HG03066 (cell line): ENCODE data around the gene ZNF628.

Experiments used
- ATAC-seq: cut with Tn5 transposase; IDR thresholded peaks from one replicate; pipeline ENCODE4 v1.9.1; 2021; ENCODE audit warnings: low read depth; ENCODE audit not compliant: unreplicated experiment

Gene ZNF628

GRCh38 chr19:55449469-55449868 is 26.9 kb upstream of the ZNF628 start:
- no peak for ATAC-seq

- no peak for ATAC-seq
Measured at GRCh38 chr19:55451163-55451964, 25.1 kb upstream of the ZNF628 start.

DNA sequence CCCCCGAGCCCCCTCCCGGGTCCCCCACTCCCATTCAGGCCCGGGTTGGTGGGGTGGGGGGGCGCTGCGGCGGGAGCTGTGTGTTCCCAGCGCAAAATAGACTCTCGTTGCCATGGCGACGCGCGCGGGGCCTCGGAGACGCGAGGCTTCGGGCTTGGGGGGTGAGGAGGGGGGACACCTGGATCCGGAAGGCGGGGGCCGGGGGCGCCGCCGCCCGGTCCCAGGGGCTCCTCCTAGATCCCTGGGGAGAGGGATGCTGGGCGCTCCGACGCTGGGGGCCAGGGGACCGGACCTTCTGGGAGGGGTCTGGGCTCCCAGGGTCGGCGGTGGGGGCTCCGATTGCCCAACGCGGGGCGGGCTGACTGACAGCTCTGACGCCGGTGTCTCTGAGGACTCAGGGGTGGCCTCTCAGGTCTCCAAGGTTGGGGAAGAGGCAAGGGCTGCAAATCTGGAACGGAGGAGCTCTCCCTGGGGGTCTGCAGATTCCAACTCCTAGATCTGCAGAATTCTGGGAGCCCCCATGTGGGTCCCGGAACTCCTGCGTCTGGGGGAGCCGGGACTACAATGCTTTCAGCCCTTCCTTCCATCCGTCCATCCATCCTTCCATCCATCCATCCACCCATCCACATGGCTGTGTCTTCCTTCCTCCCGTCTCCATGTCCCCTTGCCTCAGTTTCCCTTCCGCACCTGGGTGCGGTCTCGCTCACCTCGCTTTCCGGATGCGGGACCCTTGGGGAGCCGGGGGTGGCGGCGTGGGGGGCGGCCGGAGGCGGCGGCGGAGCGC is 24.3 kb upstream of the ZNF628 start:
- no peak for ATAC-seq

DNA sequence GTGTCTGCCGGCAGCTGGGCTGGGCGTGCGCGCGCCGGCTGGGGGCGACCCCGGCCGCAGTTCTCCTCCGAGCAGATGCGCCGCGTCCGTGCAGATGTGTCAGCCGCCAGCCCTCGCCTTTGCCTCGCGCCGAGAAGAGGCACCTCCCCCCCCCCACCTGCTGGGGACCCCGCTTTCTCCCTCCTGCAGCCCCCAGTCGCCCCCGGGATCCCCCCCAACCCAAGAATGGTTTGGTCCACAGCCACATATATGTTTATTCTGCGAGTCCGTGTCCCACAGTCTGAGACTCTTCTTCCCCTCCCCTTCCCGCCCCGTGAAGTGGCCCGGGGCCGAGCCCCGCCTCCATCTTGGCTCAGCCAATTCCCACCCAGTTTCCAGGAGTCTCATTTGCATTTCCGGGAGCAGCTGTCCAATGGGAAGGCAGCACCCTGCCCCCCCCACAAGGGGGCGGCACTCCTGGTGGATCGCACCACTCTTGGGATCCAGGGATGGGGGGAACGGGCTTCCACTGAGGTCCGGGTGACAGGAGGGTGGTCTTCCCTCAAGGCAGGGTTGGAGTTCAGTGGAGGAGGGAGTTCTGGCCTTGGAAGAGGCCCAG is 23.6 kb upstream of the ZNF628 start:
- no peak for ATAC-seq

DNA sequence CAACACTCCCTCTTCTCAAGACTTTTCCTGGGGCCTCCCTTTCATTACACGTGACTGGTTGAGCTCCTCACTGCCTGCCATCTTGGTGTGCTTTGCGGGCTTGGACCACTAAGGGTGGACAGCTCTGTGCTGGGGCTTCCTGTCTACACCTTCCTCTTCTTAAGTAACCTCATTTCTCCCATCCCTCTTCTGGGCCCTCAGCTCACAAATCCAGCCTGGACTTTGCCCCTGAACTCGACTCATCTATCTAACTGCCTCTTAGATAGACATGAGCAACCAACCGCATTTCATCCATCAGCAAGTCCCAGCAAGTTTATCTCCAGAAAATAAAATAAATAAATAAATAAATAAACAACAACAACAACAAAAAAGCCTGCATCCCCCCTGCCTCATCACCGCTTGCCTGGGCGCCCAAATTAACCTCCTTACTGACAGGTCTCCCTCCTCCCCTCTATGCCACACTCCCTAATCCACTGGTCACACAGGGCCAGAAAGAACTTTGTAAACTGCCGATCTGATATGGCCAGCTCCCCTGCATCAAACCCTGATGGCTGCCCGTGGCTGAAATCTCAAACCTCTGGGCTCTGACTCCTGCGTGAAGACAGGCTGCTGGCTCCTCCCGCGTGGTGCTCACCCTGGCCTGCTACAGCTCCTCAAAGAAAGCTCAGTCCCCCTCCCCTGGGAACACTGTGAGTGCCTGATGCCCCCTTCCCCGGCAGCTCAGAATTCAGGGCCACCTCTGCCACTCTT is 22.7 kb upstream of the ZNF628 start:
- no peak for ATAC-seq

GRCh38 chr19:55454787-55455243 is 21.6 kb upstream of the ZNF628 start:
- ATAC-seq = no peak

- no peak for ATAC-seq
Measured at GRCh38 chr19:55455576-55456235, 20.7 kb upstream of the ZNF628 start.

- no peak for ATAC-seq
Measured at GRCh38 chr19:55456347-55456746, 20.1 kb upstream of the ZNF628 start.

GRCh38 chr19:55457683-55458457 is 18.5 kb upstream of the ZNF628 start:
- ATAC-seq = no peak

GRCh38 chr19:55459551-55459949 is 16.9 kb upstream of the ZNF628 start:
- no peak for ATAC-seq

GRCh38 chr19:55459950-55460657 is 16.3 kb upstream of the ZNF628 start:
- ATAC-seq = no peak

DNA sequence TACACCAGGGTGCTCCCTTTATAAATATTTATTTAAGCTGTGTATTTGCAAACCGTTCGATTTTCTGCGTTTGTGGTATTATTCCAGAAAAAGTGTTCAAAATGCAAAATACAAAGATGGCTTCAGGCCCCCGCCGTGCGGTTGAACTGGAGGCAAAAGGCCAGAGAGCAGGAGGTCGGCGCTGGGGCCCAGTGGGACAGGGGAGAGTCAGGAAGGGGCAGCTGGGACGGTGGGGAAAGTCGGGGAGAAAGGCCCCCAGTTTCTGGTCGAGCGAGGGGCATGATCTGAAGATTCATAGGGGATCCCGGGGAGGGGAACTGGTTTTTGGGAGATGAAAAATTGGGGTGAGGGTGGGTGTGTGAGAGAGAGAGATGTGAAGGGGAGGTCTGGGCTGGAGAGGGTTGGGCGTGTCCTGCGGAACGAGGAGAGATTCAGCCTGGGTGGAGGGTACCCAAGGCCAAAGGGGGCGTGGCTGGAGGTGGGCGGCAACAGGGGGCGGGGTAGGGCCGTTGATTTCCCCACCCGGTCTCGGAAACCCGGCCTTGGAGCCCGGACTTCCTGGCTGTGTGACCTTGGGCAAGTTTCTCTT is 15.7 kb upstream of the ZNF628 start:
- no peak for ATAC-seq

- peak; percentile 89 for ATAC-seq
Measured at GRCh38 chr19:55461259-55461973, 15.0 kb upstream of the ZNF628 start, which contains the start of gene ISOC2. Gene ISOC2, minus strand, starts transcription at chr19:55461642. Its CDS starts 5,156 bp downstream, at chr19:55456486.

GRCh38 chr19:55461974-55462626 is 14.3 kb upstream of the ZNF628 start:
- ATAC-seq = no peak

- no peak for ATAC-seq
Measured at GRCh38 chr19:55462722-55463121, 13.7 kb upstream of the ZNF628 start.

GRCh38 chr19:55463583-55464031 is 12.8 kb upstream of the ZNF628 start:
- no peak for ATAC-seq

GRCh38 chr19:55464039-55464661 is 12.3 kb upstream of the ZNF628 start:
- ATAC-seq = no peak
